GM12878 (cell line): Measurements from ENCODE around the gene SSC4D. TPM values are rescaled to one million over a fixed set of nuclear protein-coding genes. Genes with fewer than 3 reads are reported as not detected.

Experiments used
- CREB1 ChIP-seq: IDR thresholded peaks from 2 replicates; pipeline ENCODE4 v1.6.1; 2012; ENCODE audit warnings: low read depth, mild to moderate bottlenecking, inconsistent platforms
- ETV6 ChIP-seq, 2 experiments: fragments of 450-650 bp in 1 of 2; IDR thresholded peaks in 1 of 2; conservative IDR thresholded peaks in 1 of 2; 2 replicates each; pipeline ENCODE4 v1.6.1; 2014; ENCODE audit warnings: antibody characterized with exemption in 1 of 2, borderline replicate concordance in 1 of 2, low read depth in 1 of 2, mild to moderate bottlenecking in 1 of 2, moderate library complexity in 1 of 2
- FOXK2 ChIP-seq: fragments of 450-650 bp; IDR thresholded peaks from 2 replicates; pipeline ENCODE4 v1.6.1; 2017; ENCODE audit warnings: mild to moderate bottlenecking, moderate library complexity
- GATAD2B ChIP-seq: fragments of 450-650 bp; conservative IDR thresholded peaks from 2 replicates; pipeline ENCODE4 v1.6.1; 2017; ENCODE audit warnings: low read depth, mild to moderate bottlenecking, moderate library complexity
- HSF1 ChIP-seq: fragments of 150-350 bp; IDR thresholded peaks from 2 replicates; pipeline ENCODE4 v1.6.1; 2014; ENCODE audit warnings: mild to moderate bottlenecking, low read depth, low read length
- IKZF2 ChIP-seq, 2 experiments: fragments of 450-650 bp; IDR thresholded peaks; 2 replicates each; pipeline ENCODE4 v1.6.1; 2017; ENCODE audit warnings: mild to moderate bottlenecking in 2 of 2, moderate library complexity in 2 of 2
- JUNB ChIP-seq: IDR thresholded peaks from 2 replicates; pipeline ENCODE4 v1.6.1; 2016; ENCODE audit warnings: antibody characterized with exemption, mild to moderate bottlenecking
- KLF5 ChIP-seq: fragments of 450-650 bp; IDR thresholded peaks from 2 replicates; pipeline ENCODE4 v1.6.1; 2014; ENCODE audit warnings: mild to moderate bottlenecking; ENCODE audit not compliant: partially characterized antibody
- MEF2A ChIP-seq: IDR thresholded peaks from 2 replicates; pipeline ENCODE4 v1.6.1; 2011; ENCODE audit warnings: low read depth, mild to moderate bottlenecking, low read length, moderate library complexity; ENCODE audit not compliant: insufficient read depth
- MTA2 ChIP-seq: fragments of 450-650 bp; IDR thresholded peaks from 2 replicates; pipeline ENCODE4 v1.6.1; 2016; ENCODE audit warnings: low read depth, mild to moderate bottlenecking, moderate library complexity
- MTA3 ChIP-seq: IDR thresholded peaks from 2 replicates; pipeline ENCODE4 v1.6.1; 2012; ENCODE audit warnings: low read length, inconsistent platforms, borderline replicate concordance
- MYC ChIP-seq: IDR thresholded peaks from 2 replicates; pipeline ENCODE4 v1.6.1; 2011; ENCODE audit warnings: mild to moderate bottlenecking, low read length, moderate library complexity, inconsistent platforms; ENCODE audit not compliant: insufficient read depth, insufficient replicate concordance, insufficient read length, severe bottlenecking
- NFYA ChIP-seq: IDR thresholded peaks from 2 replicates; pipeline ENCODE4 v1.6.1; 2011; ENCODE audit warnings: low read depth, mild to moderate bottlenecking, low read length, improper control_type of control experiment, borderline replicate concordance
- PBX3 ChIP-seq: IDR thresholded peaks from 2 replicates; pipeline ENCODE4 v1.6.1; 2011; ENCODE audit warnings: mild to moderate bottlenecking, low read depth, low read length, moderate library complexity; ENCODE audit not compliant: insufficient replicate concordance
- PML ChIP-seq: IDR thresholded peaks from 2 replicates; pipeline ENCODE4 v1.6.1; 2012; ENCODE audit warnings: low read length, inconsistent platforms
- POLR2AphosphoS5 ChIP-seq: IDR thresholded peaks from 2 replicates; pipeline ENCODE4 v1.6.1; 2011; ENCODE audit warnings: mild to moderate bottlenecking, low read length, inconsistent platforms
- RAD51 ChIP-seq: fragments of 450-650 bp; IDR thresholded peaks from 2 replicates; pipeline ENCODE4 v1.6.1; 2016; ENCODE audit warnings: moderate library complexity, mild to moderate bottlenecking, inconsistent platforms
- RBBP5 ChIP-seq: fragments of 200-600 bp; sonication (generic); conservative IDR thresholded peaks from 2 replicates; pipeline ENCODE4 v1.6.1; 2016
- RCOR1 ChIP-seq: conservative IDR thresholded peaks from 2 replicates; pipeline ENCODE4 v1.6.1; 2012; ENCODE audit warnings: low read depth, low read length, improper control_type of control experiment
- RUNX3 ChIP-seq: IDR thresholded peaks from 2 replicates; pipeline ENCODE4 v1.6.1; 2012; ENCODE audit warnings: low read length, inconsistent platforms
- SMAD5 ChIP-seq: IDR thresholded peaks from 2 replicates; pipeline ENCODE4 v1.6.1; 2016; ENCODE audit warnings: antibody characterized with exemption, low read depth
- SREBF1 ChIP-seq: IDR thresholded peaks from 2 replicates; pipeline ENCODE4 v1.6.1; 2012; ENCODE audit warnings: mild to moderate bottlenecking, low read length
- TBL1XR1 ChIP-seq: IDR thresholded peaks from 2 replicates; pipeline ENCODE4 v1.6.1; 2012; ENCODE audit warnings: low read depth, low read length, improper control_type of control experiment
- TCF3 ChIP-seq: IDR thresholded peaks from 2 replicates; pipeline ENCODE4 v1.6.1; 2012; ENCODE audit warnings: low read depth, mild to moderate bottlenecking, low read length, borderline replicate concordance; ENCODE audit not compliant: insufficient read depth
- ZBED1 ChIP-seq: IDR thresholded peaks from 2 replicates; pipeline ENCODE4 v1.6.1; 2016; ENCODE audit warnings: borderline replicate concordance
- ZNF24 ChIP-seq: fragments of 450-650 bp; IDR thresholded peaks from 2 replicates; pipeline ENCODE4 v1.6.1; 2017; ENCODE audit warnings: antibody characterized with exemption, mild to moderate bottlenecking
- ZNF687 ChIP-seq: fragments of 450-650 bp; IDR thresholded peaks from 2 replicates; pipeline ENCODE4 v1.6.1; 2017; ENCODE audit warnings: mild to moderate bottlenecking, moderate library complexity
- polyA plus RNA-seq, 11 experiments: library from polyadenylated mRNA; depleted of rRNA in 4 of 11; unstranded in 6 of 11; stranded (reverse) in 5 of 11; fragments of >200 nt; fragmentation: Nextera tagmentation in 4 of 11; fragmentation: Illumina TruSeq in 1 of 11; extraction: Ambion mirVana in 4 of 11; extraction: Trizol in 1 of 11; gene quantifications; 1 replicate in 1 of 11; 2 replicates in 10 of 11; pipeline versions ENCODE4 v1.2.1 to v1.2.3, GENCODE V29; 2011 to 2016; ENCODE audit warnings: inconsistent platforms in 2 of 11, missing spikeins in 2 of 11, low read depth in 1 of 11
- total RNA-seq, 4 experiments: library from RNA; depleted of rRNA in 3 of 4; stranded (reverse); fragments of >200 nt in 3 of 4; fragmentation: Illumina TruSeq in 1 of 4; extraction: Trizol in 1 of 4; gene quantifications; 2 replicates each; pipeline versions ENCODE4 v1.2.1 to v1.2.3, GENCODE V29; 2013 to 2021

SSC4D gene
- total and polyA plus RNA-seq, 10 of the 15 experiments (the other 5 are each of a cell fraction or from before 2014, with no cell fraction given) = 0.08 to 0.79 (median 0.25) TPM; not detected in 1

- TF ChIP-seq PBX3 = peak; percentile 20
- TF ChIP-seq TBL1XR1 = no peak
- TF ChIP-seq RBBP5 = no peak
- TF ChIP-seq GATAD2B = peak; percentile 94
- TF ChIP-seq SMAD5 = peak; percentile 84
- TF ChIP-seq NFYA = no peak
- TF ChIP-seq ZNF24 = no peak
- TF ChIP-seq MTA3 = no peak
- TF ChIP-seq MYC = peak; percentile 57
- TF ChIP-seq ETV6 (conservative IDR thresholded peaks at IDR 0.05 in 1 of 2, IDR thresholded peaks at IDR 0.05 in 1 of 2; ENCODE audit: borderline replicate concordance in 1 of 2, low read depth in 1 of 2) = no peak
- no peak for TF ChIP-seq HSF1
- TF ChIP-seq POLR2AphosphoS5 = peak; percentile 97
- TF ChIP-seq TCF3 = peak; percentile 73; the same call in 1 of the 2 replicates
- TF ChIP-seq MEF2A = 0 out of 2 replicates have a peak, but pooled peaks have one; percentile 7
- no peak for TF ChIP-seq RAD51
- TF ChIP-seq ZBED1 = no peak
- no peak for TF ChIP-seq JUNB
- TF ChIP-seq IKZF2 (IDR thresholded peaks at IDR 0.05) = no peak
- TF ChIP-seq RUNX3 = peak; percentile 74
- no peak for TF ChIP-seq RCOR1
- TF ChIP-seq FOXK2 = no peak
- TF ChIP-seq MTA2 = no peak
- peak; percentile 83; the same call in 1 of the 2 replicates for TF ChIP-seq CREB1
- TF ChIP-seq PML = no peak
- TF ChIP-seq KLF5 = peak; percentile 61
- TF ChIP-seq SREBF1 = no peak
- peak; percentile 68 for TF ChIP-seq ZNF687
Measured at GRCh38 chr7:76358481-76359110, 50.9 kb downstream of the SSC4D start, which contains the start of gene YWHAG (continued).
